Neural cell (in vitro differentiated cells): Measurements from ENCODE around the gene PTOV1. TPM values are rescaled to one million over a fixed set of nuclear protein-coding genes. Genes with fewer than 3 reads are reported as not detected.

Source experiments
- H2AFZ ChIP-seq: fragments of 200-600, 300-800 bp; sonication (generic), shearing (Covaris generic); 2 replicates; pipeline ENCODE4 v1.6.0; 2014; ENCODE audit warnings: low read depth, mild to moderate bottlenecking, antibody characterized with exemption, low read length, moderate library complexity
- H3F3A ChIP-seq: fragments of 200-600 bp; shearing (Covaris generic); 2 replicates; pipeline ENCODE4 v1.6.1; 2016; ENCODE audit warnings: mild to moderate bottlenecking, moderate library complexity, mixed read lengths, antibody characterized with exemption, low read length; ENCODE audit not compliant: insufficient read depth, poor library complexity, severe bottlenecking
- H3K27ac ChIP-seq: fragments of 200-600, 300-800 bp; sonication (generic), shearing (Covaris generic); 2 replicates; pipeline ENCODE4 v1.5.1; 2014; ENCODE audit warnings: mild to moderate bottlenecking, low read length, moderate library complexity
- H3K27me3 ChIP-seq: fragments of 300-800, 200-600 bp; sonication (generic), shearing (Covaris generic); 2 replicates; pipeline ENCODE4 v1.6.0; 2014; ENCODE audit warnings: mild to moderate bottlenecking, low read depth, low read length, moderate library complexity; ENCODE audit not compliant: insufficient read depth
- H3K36me3 ChIP-seq: fragments of 300-800, 200-600 bp; sonication (generic), shearing (Covaris generic); 2 replicates; pipeline ENCODE4 v1.5.1; 2014; ENCODE audit warnings: mild to moderate bottlenecking, antibody characterized with exemption, low read length, moderate library complexity; ENCODE audit not compliant: insufficient read depth
- H3K4me2 ChIP-seq: fragments of 300-800, 200-600 bp; sonication (generic), shearing (Covaris generic); 2 replicates; pipeline ENCODE4 v1.6.0; 2014; ENCODE audit warnings: mild to moderate bottlenecking, low read length
- H3K4me3 ChIP-seq: fragments of 300-800, 200-600 bp; sonication (generic), shearing (Covaris generic); 2 replicates; pipeline ENCODE4 v1.5.1; 2014; ENCODE audit warnings: mild to moderate bottlenecking, low read length, moderate library complexity
- H3K79me2 ChIP-seq: fragments of 200-600 bp; shearing (Covaris generic); replicated peaks from 2 replicates; pipeline ENCODE4 v1.6.0; 2014; ENCODE audit warnings: mild to moderate bottlenecking, low read length, moderate library complexity; ENCODE audit not compliant: insufficient read depth
- H3K9ac ChIP-seq: fragments of 300-800, 200-600 bp; sonication (generic), shearing (Covaris generic); 2 replicates; pipeline ENCODE4 v1.6.1; 2016; ENCODE audit warnings: mild to moderate bottlenecking, low read length, mixed read lengths
- H3K9me2 ChIP-seq: fragments of 200-600 bp; shearing (Covaris generic); 2 replicates; pipeline ENCODE4 v1.6.1; 2016; ENCODE audit warnings: mild to moderate bottlenecking, low read length, mixed read lengths; ENCODE audit not compliant: insufficient read depth
- H3K9me3 ChIP-seq: fragments of 200-600, 300-800 bp; sonication (generic), shearing (Covaris generic); 2 replicates; pipeline ENCODE4 v1.6.1; 2016; ENCODE audit warnings: mild to moderate bottlenecking, mixed run types, low read length, moderate library complexity, mixed read lengths
- H4K20me1 ChIP-seq: fragments of 200-600 bp; shearing (Covaris generic); 2 replicates; pipeline ENCODE4 v1.6.1; 2016; ENCODE audit warnings: mild to moderate bottlenecking, mixed run types; ENCODE audit not compliant: insufficient read depth
- EP300 ChIP-seq: fragments of 450-650 bp; conservative IDR thresholded peaks from 2 replicates; pipeline ENCODE4 v1.6.1; 2014; ENCODE audit warnings: antibody characterized with exemption, mild to moderate bottlenecking, moderate library complexity; ENCODE audit not compliant: poor library complexity, severe bottlenecking
- EZH2 ChIP-seq: fragments of 200-600, 300-800 bp; shearing (Covaris generic), sonication (generic); IDR thresholded peaks from 2 replicates; pipeline ENCODE4 v1.6.1; 2014; ENCODE audit warnings: antibody characterized with exemption, low read length, borderline replicate concordance, mild to moderate bottlenecking; ENCODE audit not compliant: insufficient read depth, poor library complexity, severe bottlenecking
- MXI1 ChIP-seq: fragments of 450-650 bp; conservative IDR thresholded peaks from 2 replicates; pipeline ENCODE4 v1.6.1; 2014; ENCODE audit warnings: antibody characterized with exemption, mild to moderate bottlenecking; ENCODE audit not compliant: poor library complexity, severe bottlenecking
- POLR2AphosphoS5 ChIP-seq: IDR thresholded peaks from 2 replicates; pipeline ENCODE4 v1.6.1; 2012
- RAD21 ChIP-seq: fragments of 450-650 bp; conservative IDR thresholded peaks from 2 replicates; pipeline ENCODE4 v1.6.1; 2014; ENCODE audit warnings: antibody characterized with exemption, mild to moderate bottlenecking, moderate library complexity
- SMC3 ChIP-seq: fragments of 450-650 bp; conservative IDR thresholded peaks from 2 replicates; pipeline ENCODE4 v1.6.1; 2014; ENCODE audit warnings: antibody characterized with exemption, mild to moderate bottlenecking, moderate library complexity; ENCODE audit not compliant: poor library complexity
- TAF1 ChIP-seq: IDR thresholded peaks from 2 replicates; pipeline ENCODE4 v1.6.1; 2012; ENCODE audit warnings: low read depth
- polyA plus RNA-seq: library from polyadenylated mRNA; depleted of rRNA; stranded (reverse); fragments of >200 nt; gene quantifications from 2 replicates; pipeline ENCODE4 v1.2.3, GENCODE V29; 2014
- TF ChIP-seq, protein P1 (sequence below): fragments of 450-650 bp; IDR thresholded peaks from 2 replicates; pipeline ENCODE4 v1.5.1; 2014; ENCODE audit warnings: antibody characterized with exemption, mild to moderate bottlenecking, moderate library complexity; ENCODE audit not compliant: poor library complexity, severe bottlenecking
- TF ChIP-seq, protein P2 (sequence below): IDR thresholded peaks from 2 replicates; pipeline ENCODE4 v1.6.1; 2012; ENCODE audit warnings: borderline replicate concordance

The PTOV1 gene
- polyA plus RNA-seq, 1 donor from 2014 or later: 199 TPM

DNA sequence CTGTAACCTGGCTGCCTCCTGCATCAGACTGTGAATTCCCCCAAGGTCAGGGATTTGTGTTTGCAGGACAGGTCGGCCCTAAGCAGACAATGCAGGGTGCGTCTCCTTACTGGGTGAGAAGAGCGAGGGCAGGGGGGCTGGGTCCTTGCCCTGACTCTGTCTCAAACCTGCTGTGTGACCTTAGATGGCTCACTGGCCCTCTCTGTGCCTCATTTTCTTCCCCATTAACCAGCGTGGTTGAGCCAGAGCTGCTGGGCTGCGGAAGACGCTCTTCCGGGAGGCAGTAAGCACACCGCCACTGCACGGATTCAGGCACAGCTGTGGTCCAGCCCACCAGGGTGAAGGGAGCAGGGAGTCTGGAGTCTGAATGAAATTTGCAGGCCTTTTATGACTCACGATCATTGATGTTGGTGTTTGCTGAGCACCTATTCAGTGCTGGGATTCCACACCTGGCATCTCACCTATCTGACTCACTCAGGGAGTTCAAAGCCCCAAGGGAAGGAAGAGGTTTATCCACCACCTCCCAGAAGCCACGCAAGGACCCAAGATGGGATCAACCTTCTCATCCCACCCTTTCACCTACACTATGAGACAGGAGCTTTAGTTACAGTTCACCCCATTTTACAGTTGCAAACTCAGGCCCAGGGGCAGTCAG, 23.7 kb downstream of the PTOV1 start:
- Histone ChIP-seq H3K4me2 (no peak overlapping the region), H3K9me2 (no peaks in the 10 kb centered on the region), H3K36me3 (no peaks in the 10 kb centered on the region), H2AFZ (no peak overlapping the region), H3K9ac (no peak overlapping the region), H3F3A (no peaks in the 10 kb centered on the region), H3K27me3 (no peaks in the 10 kb centered on the region), H3K9me3 (no peaks in the 10 kb centered on the region), H3K79me2 (peaks cover 14% of the 10 kb centered on the region), H3K4me3 (no peak overlapping the region), H4K20me1 (no peaks in the 10 kb centered on the region), H3K27ac (no peak overlapping the region)
- TF ChIP-seq, protein P1, sequence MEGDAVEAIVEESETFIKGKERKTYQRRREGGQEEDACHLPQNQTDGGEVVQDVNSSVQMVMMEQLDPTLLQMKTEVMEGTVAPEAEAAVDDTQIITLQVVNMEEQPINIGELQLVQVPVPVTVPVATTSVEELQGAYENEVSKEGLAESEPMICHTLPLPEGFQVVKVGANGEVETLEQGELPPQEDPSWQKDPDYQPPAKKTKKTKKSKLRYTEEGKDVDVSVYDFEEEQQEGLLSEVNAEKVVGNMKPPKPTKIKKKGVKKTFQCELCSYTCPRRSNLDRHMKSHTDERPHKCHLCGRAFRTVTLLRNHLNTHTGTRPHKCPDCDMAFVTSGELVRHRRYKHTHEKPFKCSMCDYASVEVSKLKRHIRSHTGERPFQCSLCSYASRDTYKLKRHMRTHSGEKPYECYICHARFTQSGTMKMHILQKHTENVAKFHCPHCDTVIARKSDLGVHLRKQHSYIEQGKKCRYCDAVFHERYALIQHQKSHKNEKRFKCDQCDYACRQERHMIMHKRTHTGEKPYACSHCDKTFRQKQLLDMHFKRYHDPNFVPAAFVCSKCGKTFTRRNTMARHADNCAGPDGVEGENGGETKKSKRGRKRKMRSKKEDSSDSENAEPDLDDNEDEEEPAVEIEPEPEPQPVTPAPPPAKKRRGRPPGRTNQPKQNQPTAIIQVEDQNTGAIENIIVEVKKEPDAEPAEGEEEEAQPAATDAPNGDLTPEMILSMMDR: no peak
- TF ChIP-seq POLR2AphosphoS5 (no peak), RAD21 (no peak), SMC3 (no peak), TAF1 (no peak), MXI1 (no peak), EP300 (no peak), EZH2 (no peak)
- TF ChIP-seq, protein P2, sequence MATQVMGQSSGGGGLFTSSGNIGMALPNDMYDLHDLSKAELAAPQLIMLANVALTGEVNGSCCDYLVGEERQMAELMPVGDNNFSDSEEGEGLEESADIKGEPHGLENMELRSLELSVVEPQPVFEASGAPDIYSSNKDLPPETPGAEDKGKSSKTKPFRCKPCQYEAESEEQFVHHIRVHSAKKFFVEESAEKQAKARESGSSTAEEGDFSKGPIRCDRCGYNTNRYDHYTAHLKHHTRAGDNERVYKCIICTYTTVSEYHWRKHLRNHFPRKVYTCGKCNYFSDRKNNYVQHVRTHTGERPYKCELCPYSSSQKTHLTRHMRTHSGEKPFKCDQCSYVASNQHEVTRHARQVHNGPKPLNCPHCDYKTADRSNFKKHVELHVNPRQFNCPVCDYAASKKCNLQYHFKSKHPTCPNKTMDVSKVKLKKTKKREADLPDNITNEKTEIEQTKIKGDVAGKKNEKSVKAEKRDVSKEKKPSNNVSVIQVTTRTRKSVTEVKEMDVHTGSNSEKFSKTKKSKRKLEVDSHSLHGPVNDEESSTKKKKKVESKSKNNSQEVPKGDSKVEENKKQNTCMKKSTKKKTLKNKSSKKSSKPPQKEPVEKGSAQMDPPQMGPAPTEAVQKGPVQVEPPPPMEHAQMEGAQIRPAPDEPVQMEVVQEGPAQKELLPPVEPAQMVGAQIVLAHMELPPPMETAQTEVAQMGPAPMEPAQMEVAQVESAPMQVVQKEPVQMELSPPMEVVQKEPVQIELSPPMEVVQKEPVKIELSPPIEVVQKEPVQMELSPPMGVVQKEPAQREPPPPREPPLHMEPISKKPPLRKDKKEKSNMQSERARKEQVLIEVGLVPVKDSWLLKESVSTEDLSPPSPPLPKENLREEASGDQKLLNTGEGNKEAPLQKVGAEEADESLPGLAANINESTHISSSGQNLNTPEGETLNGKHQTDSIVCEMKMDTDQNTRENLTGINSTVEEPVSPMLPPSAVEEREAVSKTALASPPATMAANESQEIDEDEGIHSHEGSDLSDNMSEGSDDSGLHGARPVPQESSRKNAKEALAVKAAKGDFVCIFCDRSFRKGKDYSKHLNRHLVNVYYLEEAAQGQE: no peak

DNA sequence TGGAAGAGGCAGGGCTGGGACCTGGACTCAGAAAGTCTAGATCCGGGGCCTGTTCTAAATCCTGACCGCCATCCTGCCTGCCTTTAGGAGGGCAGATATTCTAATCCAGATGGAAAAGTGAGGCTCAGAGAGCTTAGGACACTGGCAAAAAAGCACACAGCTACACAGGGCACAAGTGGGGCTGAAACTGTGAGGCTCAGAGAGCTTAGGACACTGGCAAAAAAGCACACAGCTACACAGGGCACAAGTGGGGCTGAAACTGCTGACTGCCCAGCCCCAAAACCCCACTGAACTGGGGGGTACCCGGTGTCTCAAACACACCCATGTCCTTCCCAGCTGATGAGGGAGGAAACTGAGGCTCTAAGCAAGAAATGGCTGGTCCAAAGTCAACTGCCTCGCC, 24.2 kb downstream of the PTOV1 start:
- Histone ChIP-seq H2AFZ (no peak overlapping the region), H3K4me2 (peak overlapping the region; percentile 81), H3K36me3 (no peaks in the 10 kb centered on the region), H3F3A (no peaks in the 10 kb centered on the region), H3K9me2 (no peaks in the 10 kb centered on the region), H3K4me3 (peak overlapping the region; percentile 75), H3K27ac (peak overlapping the region; percentile 93), H3K27me3 (no peaks in the 10 kb centered on the region), H3K9ac (peak overlapping the region; percentile 97), H3K9me3 (no peaks in the 10 kb centered on the region), H4K20me1 (no peaks in the 10 kb centered on the region), H3K79me2 (peaks cover 14% of the 10 kb centered on the region)
- no peak for TF ChIP-seq POLR2AphosphoS5
- no peak for TF ChIP-seq TAF1
- TF ChIP-seq MXI1: no peak
- TF ChIP-seq, protein P1: no peak
- TF ChIP-seq EZH2: no peak
- TF ChIP-seq, protein P2: no peak
- TF ChIP-seq SMC3: no peak
- no peak for TF ChIP-seq EP300
